GM23338 (cell line): ENCODE results near the gene PELI3.

Experiments
- CREB1 ChIP-seq: fragments of 250-450 bp; sonication (Bioruptor Pico); IDR thresholded peaks from 2 replicates; pipeline ENCODE4 v1.5.0; 2020; ENCODE audit warnings: low read depth, mild to moderate bottlenecking, moderate library complexity
- CTCF ChIP-seq, 2 experiments: fragments of 200-600 bp in 1 of 2; sonication (generic) in 1 of 2; conservative IDR thresholded peaks; 2 replicates each; pipeline versions ENCODE4 v1.5.1 to v1.6.1; 2016 to 2017; ENCODE audit warnings: antibody characterized with exemption in 2 of 2, low read depth in 2 of 2, mild to moderate bottlenecking in 2 of 2, moderate library complexity in 1 of 2
- EZH2 ChIP-seq: fragments of 200-600 bp; sonication (generic); IDR thresholded peaks from one replicate; pipeline ENCODE4 v1.8.0; 2017; ENCODE audit warnings: antibody characterized with exemption, mild to moderate bottlenecking, low read depth; ENCODE audit not compliant: unreplicated experiment
- EZH2phosphoT487 ChIP-seq: fragments of 200-600 bp; sonication (generic); IDR thresholded peaks from one replicate; pipeline ENCODE4 v1.8.1; 2018; ENCODE audit warnings: antibody characterized with exemption; ENCODE audit not compliant: unreplicated experiment
- JUNB ChIP-seq: IDR thresholded peaks from one replicate; pipeline ENCODE4 v1.6.1; 2016; ENCODE audit warnings: antibody characterized with exemption; ENCODE audit not compliant: unreplicated experiment
- NANOG ChIP-seq: IDR thresholded peaks from 2 replicates; pipeline ENCODE4 v1.6.1; 2016; ENCODE audit warnings: antibody characterized with exemption, borderline replicate concordance
- POLR2AphosphoS5 ChIP-seq: IDR thresholded peaks from 2 replicates; pipeline ENCODE4 v1.6.1; 2016; ENCODE audit warnings: antibody characterized with exemption, low read depth
- REST ChIP-seq: IDR thresholded peaks from one replicate; pipeline ENCODE4 v1.6.1; 2018; ENCODE audit warnings: antibody characterized with exemption; ENCODE audit not compliant: unreplicated experiment
- STAT1 ChIP-seq: IDR thresholded peaks from one replicate; pipeline ENCODE4 v1.6.1; 2016; ENCODE audit warnings: antibody characterized with exemption; ENCODE audit not compliant: unreplicated experiment
- ZNF114 ChIP-seq: fragments of 250-450 bp; sonication (Bioruptor Pico); IDR thresholded peaks from 2 replicates; pipeline ENCODE4 v1.5.0; 2020; ENCODE audit warnings: mild to moderate bottlenecking, moderate library complexity
- ZNF331 ChIP-seq: fragments of 250-450 bp; sonication (Bioruptor Pico); IDR thresholded peaks from 2 replicates; pipeline ENCODE4 v1.5.0; 2020; ENCODE audit warnings: low read depth, mild to moderate bottlenecking, moderate library complexity
- ZNF462 ChIP-seq: fragments of 250-450 bp; sonication (Bioruptor Pico); IDR thresholded peaks from 2 replicates; pipeline ENCODE4 v1.5.0; 2020; ENCODE audit warnings: mild to moderate bottlenecking, moderate library complexity
- TF ChIP-seq, protein P1 (sequence below): IDR thresholded peaks from 2 replicates; pipeline ENCODE4 v1.6.1; 2016; ENCODE audit warnings: antibody characterized with exemption

GRCh38 chr11:66467034-66467659 is 442 bp downstream of the PELI3 start:
- TF ChIP-seq CTCF (conservative IDR thresholded peaks at IDR 0.05; ENCODE audit: low read depth in 2 of 2) (no peak), EZH2phosphoT487 (no peak), REST (no peak), POLR2AphosphoS5 (no peak), EZH2 (no peak), JUNB (no peak), STAT1 (no peak), CREB1 (CRISPR knock-in tag) (no peak), ZNF462 (CRISPR knock-in tag) (no peak), ZNF331 (CRISPR knock-in tag) (no peak), NANOG (no peak), ZNF114 (no peak)
- TF ChIP-seq, protein P1, sequence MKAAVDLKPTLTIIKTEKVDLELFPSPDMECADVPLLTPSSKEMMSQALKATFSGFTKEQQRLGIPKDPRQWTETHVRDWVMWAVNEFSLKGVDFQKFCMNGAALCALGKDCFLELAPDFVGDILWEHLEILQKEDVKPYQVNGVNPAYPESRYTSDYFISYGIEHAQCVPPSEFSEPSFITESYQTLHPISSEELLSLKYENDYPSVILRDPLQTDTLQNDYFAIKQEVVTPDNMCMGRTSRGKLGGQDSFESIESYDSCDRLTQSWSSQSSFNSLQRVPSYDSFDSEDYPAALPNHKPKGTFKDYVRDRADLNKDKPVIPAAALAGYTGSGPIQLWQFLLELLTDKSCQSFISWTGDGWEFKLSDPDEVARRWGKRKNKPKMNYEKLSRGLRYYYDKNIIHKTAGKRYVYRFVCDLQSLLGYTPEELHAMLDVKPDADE, result no peak
